GM19372 (cell line): ENCODE results near the gene ANKRD11.
"Not testable (repeated sequence)": the region's sequence is repeated elsewhere in the genome, so short reads cannot be mapped to it uniquely, and the experiment has no call there.

Experiments
- ATAC-seq: cut with Tn5 transposase; IDR thresholded peaks from one replicate; pipeline ENCODE4 v1.9.1; 2021; ENCODE audit warnings: mild to moderate bottlenecking, low read depth, moderate library complexity; ENCODE audit not compliant: unreplicated experiment

Gene ANKRD11

GRCh38 chr16:89454378-89455125 lies 35.8 kb downstream of the ANKRD11 start:
- ATAC-seq, result not testable (repeated sequence)

GRCh38 chr16:89453501-89454321 lies 36.6 kb downstream of the ANKRD11 start:
- no peak for ATAC-seq

DNA sequence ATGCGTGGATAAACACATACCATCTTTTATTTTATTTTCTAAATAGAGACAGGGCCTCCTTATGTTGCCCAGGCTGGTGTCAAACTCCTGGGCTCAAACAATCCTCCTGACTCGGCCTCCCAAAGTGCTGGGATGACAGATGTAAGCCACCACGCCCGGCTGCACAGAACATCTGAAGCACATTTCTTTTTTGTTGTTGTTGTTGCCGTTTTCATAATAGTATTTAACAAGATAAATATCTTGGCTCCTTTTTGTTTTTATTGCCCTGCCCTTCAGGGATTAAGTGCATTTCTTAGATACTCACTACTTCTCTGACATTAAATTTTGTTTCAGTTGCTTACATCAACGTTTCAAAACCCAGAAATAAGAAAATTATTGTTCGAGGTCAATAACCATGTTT lies 37.4 kb downstream of the ANKRD11 start:
- ATAC-seq, result no peak

DNA sequence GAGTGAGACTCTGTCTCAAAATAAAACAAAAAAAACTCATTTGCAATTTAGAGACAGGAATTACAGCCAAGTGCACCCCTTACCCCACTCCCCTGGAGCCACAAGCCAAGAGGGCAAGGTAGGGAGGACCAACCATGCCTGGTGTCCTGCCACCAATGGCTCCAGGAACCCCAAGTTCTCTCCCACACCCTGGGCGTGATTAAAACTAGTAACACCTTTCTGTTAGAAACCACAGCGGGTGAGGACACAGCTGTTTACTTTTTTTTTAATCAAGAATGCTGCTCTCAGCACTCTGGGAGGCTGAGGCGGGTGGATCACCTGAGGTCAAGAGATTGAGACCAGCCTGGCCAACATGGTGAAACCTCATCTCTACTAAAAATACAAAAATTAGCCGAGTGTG lies 38.1 kb downstream of the ANKRD11 start:
- no peak for ATAC-seq

DNA sequence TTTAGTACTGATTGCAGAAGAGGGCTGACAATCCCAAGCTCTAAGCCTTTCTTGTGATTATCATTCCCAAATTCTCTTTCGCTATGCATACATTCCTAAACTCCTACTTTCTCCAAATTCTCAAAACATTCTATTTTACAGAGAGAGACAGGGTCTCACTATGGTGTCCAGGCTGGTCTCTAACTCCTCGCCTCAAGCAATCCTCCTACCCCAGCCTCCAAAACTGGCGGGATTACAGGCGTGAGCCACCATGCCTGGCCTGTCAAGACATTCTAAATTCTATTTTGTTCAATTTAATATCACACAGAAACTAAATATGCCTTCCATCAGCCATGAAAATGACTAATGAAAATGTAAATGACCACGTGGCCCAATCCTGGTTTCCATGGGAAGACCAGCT lies 39.8 kb downstream of the ANKRD11 start:
- ATAC-seq, result no peak

GRCh38 chr16:89449726-89450335 lies 40.5 kb downstream of the ANKRD11 start:
- ATAC-seq, result no peak

GRCh38 chr16:89448656-89449055 lies 41.7 kb downstream of the ANKRD11 start:
- ATAC-seq, result no peak

- ATAC-seq, result no peak
Measured at GRCh38 chr16:89446975-89447293, 43.4 kb downstream of the ANKRD11 start.

GRCh38 chr16:89446136-89446974 lies 44.0 kb downstream of the ANKRD11 start:
- no peak for ATAC-seq

GRCh38 chr16:89445166-89445565 lies 45.2 kb downstream of the ANKRD11 start:
- no peak for ATAC-seq

- no peak for ATAC-seq
Measured at GRCh38 chr16:89444728-89445127, 45.6 kb downstream of the ANKRD11 start.

DNA sequence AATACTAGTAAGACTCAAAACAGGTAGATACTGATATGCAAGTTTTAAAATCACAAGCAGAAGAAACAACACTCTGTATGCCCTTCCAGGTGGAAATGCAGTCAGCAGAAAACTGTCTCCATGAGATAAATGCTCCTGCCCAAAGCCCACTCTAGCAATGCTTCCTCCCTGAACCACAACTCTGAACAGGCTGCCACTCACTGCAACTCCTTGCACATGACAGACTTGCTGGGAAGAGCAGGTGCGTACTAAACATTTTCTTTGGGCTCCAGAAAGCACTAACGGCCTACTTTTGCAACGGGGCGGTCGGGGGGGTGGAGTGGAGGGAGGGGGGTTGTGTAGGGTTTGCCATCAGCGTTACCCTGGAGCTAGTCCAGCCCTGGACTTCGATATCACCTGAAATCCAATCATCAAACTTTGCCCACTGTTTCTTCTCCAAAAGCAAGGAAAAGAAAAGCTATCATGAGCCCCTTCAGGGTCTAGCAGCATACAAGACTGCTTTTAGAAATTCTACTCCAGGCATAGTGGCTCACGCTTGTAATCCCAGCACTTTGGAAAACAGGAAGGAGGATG lies 46.1 kb downstream of the ANKRD11 start:
- ATAC-seq, result no peak

- ATAC-seq, result no peak
Measured at GRCh38 chr16:89443727-89444084, 46.7 kb downstream of the ANKRD11 start.

DNA sequence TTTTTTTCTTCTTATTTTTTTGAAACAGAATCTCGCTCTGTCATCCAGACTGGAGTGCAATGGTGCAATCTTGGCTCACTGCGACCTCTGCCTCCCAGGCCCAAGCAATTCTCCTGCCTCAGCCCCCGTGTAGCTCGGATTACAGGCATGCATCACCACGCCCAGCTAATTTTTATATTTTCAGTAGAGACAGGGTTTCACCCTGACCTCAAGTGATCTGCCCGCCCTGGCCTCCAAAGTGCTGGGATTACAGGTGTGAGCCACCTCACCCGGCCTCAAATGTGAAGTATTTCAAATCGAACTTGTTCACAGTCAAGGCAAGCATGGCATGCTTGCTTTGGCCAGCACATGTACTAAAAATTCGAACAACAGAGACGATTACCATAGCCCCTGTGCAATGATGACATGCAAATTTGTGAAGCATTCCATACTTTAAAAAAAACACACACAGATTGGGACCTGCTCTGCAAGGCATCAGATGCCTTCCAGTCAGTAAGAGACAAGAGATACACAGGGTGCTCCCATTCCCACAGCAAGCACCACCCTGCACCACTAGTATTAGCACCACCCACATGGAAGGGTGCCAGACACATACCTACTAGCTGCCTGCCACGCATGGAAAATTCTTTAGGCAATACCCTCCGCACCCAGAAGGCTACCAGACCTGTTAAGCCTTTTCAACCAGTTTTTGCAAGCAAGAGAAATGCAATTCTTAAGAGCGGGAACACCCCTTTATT lies 47.2 kb downstream of the ANKRD11 start:
- no peak for ATAC-seq

DNA sequence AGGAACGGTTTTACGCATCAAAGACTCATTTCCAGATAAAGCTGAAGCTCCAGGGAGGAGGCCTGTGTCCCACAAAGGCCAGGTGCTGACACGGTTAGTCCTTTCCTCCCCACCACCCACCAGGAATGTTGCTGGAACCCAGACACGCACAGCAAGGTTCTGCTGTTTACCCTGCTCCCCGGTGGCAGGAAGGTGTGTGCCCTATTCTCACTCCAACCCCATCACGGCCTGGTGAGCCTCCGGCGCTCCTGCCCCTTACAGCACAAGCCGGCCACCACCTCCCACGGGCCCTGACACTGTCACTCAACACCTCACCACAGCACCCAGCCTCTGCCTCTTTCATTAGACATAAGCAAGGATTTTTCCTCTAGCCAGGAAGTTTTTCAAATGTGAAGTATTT lies 47.8 kb downstream of the ANKRD11 start:
- ATAC-seq, result no peak

DNA sequence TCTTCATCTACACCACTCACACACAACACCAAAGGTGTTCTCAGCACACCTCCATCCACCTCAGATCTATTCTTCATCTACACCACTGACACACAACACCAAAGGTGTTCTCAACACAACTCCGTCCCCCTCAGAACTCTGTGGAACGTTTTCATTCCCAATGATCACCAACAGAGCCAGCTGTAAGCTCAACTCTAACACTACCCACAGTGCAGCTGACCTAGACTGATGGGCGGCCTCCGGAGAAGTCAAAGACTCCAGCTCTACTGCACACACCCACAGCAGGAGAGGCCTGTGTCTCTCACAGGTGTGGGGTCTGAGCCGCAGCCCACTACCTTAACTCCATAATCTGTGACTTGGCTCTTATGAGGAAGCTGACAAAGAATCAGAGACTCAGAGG lies 50.7 kb downstream of the ANKRD11 start:
- no peak for ATAC-seq

GRCh38 chr16:89437991-89438390 lies 52.4 kb downstream of the ANKRD11 start:
- ATAC-seq, result no peak

DNA sequence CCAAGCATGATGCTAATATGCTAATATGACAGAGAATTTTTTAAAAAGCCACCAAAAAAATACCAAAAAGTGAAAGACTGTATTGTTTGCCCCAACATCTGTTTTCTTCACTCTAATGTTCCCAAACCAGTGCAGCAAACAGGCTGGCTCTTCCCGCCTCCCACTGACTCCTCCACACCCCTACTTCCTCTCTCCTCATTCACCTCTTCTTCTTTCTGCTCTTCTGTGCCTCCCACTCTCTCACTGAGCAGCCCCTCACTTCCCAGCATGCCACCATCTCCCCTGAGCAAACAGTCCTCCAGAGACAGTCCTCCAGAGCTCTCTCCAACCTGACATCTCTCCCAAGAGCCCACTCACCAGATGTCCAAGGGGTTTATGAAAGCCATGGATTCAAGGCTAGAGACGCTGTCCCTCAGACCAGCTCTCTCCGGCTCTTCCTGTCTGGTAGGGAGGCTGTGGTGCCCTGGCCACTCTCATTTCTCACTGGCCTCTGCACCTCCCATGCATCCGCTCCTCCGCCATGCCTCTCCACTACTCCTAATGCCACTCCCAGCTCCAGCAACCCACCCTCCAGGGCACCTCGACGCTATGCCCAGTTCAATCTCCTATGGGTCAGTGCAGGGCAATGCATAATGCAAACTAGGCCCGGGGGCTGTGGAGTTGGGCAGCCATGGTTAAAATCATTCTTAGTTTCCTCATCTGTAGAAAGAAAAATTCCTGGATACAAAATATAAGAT lies 52.9 kb downstream of the ANKRD11 start:
- ATAC-seq, result no peak

DNA sequence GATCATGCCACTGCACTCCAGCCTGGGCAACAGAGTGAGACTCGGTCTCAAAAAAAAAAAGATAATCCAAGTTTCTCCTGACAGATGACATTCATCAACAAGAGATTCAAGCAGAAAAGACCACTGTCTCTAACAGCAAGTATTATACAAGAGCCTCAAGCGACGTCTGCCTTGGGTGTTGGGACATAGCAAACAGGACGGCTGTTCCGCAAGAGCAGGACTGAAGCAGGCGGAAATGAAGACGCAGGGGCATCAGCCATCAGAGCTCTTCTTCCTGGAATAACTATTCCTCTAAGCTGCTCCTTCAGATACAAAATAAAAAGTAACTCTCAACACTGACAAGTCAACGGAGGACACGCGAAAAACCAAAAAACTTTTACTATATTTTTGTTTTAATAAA lies 54.0 kb downstream of the ANKRD11 start:
- ATAC-seq, result no peak
